Vagina (tissue), 2 donors: Measurements from ENCODE around the gene CCDC122. TPM values are rescaled to one million over a fixed set of nuclear protein-coding genes. Genes with fewer than 3 reads are reported as not detected.
"Not testable (repeated sequence)": the region's sequence is repeated elsewhere in the genome, so short reads cannot be mapped to it uniquely, and the experiment has no call there.

Source experiments
- DNase-seq, 2 donors: peaks; one replicate each; pipeline ENCODE4 v3.0.0-alpha.2; 2017; ENCODE audit errors: extremely low spot score in 2 of 2
- H3K27ac ChIP-seq: fragments of 200-600 bp; sonication (generic); one replicate; pipeline ENCODE4 v1.5.1; 2019
- H3K27me3 ChIP-seq: fragments of 200-600 bp; sonication (generic); one replicate; pipeline ENCODE4 v1.5.1; 2019
- H3K36me3 ChIP-seq, 2 donors: fragments of 200-600 bp; sonication (generic); one replicate each; pipeline ENCODE4 v1.5.1; 2017 to 2019
- H3K4me1 ChIP-seq: fragments of 200-600 bp; sonication (generic); one replicate; pipeline ENCODE4 v1.5.1; 2019
- H3K4me3 ChIP-seq, 2 donors: fragments of 200-600 bp; sonication (generic); 1 replicate in 1 of 2; 2 replicates in 1 of 2; pipeline ENCODE4 v1.5.1; 2016 to 2019
- H3K9me3 ChIP-seq: fragments of 200-600 bp; sonication (generic); one replicate; pipeline ENCODE4 v1.5.1; 2019
- POLR2A ChIP-seq, 2 donors: fragments of 450-650 bp; IDR thresholded peaks; one replicate each; pipeline ENCODE4 v1.6.1; 2017; ENCODE audit warnings: antibody characterized with exemption in 2 of 2, mild to moderate bottlenecking in 2 of 2, moderate library complexity in 2 of 2
- POLR2AphosphoS5 ChIP-seq, 2 donors: sonication (generic); formaldehyde crosslinking; IDR thresholded peaks; one replicate each; pipeline ENCODE4 v1.9.0; 2017; ENCODE audit warnings: antibody characterized with exemption in 2 of 2, mild to moderate bottlenecking in 2 of 2, low read depth in 1 of 2; ENCODE audit not compliant: insufficient read depth in 1 of 2
- intact Hi-C: fragments of 100-400 bp; cut with DNase I; formaldehyde crosslinking; loops from one replicate; pipeline ENCODE4 v1.15.1; 2023
- total RNA-seq: library from RNA; depleted of rRNA; stranded (reverse); fragments of >200 nt; gene quantifications from one replicate; pipeline ENCODE4 v1.2.3, GENCODE V29; 2016
- TF ChIP-seq, protein P1 (sequence below), 3 experiments: fragments of 450-650 bp in 2 of 3; fragments of 200-600 bp in 1 of 3; sonication (generic) in 1 of 3; IDR thresholded peaks; one replicate each; pipeline ENCODE4 v1.5.1; 2017 to 2019; ENCODE audit warnings: antibody characterized with exemption in 3 of 3, mild to moderate bottlenecking in 2 of 3, moderate library complexity in 2 of 3

The CCDC122 gene
- total RNA-seq, 1 donor from 2014 or later, result 4.9 TPM

DNA sequence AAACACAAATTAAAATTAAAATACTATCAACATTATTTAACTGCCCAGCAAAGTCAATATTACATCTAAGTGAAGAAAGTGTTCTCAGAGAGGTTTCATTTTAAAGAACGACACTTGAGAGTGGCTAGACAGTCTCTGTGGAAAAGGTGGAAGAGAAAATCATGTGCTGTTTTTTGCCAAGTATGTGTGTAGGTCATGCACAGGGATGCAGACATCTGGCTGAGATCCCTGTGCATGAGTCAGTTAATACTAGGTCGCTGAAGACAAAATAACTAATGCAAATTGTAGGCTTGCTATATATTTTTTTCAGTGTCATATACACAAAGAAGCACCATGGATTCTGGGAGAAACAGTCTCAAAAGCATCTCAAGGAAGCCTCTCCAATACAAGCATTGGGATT lies 48.5 kb downstream of the CCDC122 start:
- H3K4me3 ChIP-seq, result no peak overlapping the region
- no peak for TF ChIP-seq POLR2AphosphoS5 (IDR thresholded peaks at IDR 0.05; ENCODE audit: insufficient read depth in 1 of 2, low read depth in 1 of 2)
- TF ChIP-seq, protein P1, sequence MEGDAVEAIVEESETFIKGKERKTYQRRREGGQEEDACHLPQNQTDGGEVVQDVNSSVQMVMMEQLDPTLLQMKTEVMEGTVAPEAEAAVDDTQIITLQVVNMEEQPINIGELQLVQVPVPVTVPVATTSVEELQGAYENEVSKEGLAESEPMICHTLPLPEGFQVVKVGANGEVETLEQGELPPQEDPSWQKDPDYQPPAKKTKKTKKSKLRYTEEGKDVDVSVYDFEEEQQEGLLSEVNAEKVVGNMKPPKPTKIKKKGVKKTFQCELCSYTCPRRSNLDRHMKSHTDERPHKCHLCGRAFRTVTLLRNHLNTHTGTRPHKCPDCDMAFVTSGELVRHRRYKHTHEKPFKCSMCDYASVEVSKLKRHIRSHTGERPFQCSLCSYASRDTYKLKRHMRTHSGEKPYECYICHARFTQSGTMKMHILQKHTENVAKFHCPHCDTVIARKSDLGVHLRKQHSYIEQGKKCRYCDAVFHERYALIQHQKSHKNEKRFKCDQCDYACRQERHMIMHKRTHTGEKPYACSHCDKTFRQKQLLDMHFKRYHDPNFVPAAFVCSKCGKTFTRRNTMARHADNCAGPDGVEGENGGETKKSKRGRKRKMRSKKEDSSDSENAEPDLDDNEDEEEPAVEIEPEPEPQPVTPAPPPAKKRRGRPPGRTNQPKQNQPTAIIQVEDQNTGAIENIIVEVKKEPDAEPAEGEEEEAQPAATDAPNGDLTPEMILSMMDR (IDR thresholded peaks at IDR 0.05), result no peak
- no peak for TF ChIP-seq POLR2A (IDR thresholded peaks at IDR 0.05)
- intact Hi-C loops, result no loop called here
- H3K27me3 ChIP-seq, result no peaks in the 10 kb centered on the region
- H3K9me3 ChIP-seq, result no peaks in the 10 kb centered on the region
- no peak for DNase-seq
- no peaks in the 10 kb centered on the region for H3K4me1 ChIP-seq
- H3K27ac ChIP-seq, result no peak overlapping the region
- no peaks in the 10 kb centered on the region for H3K36me3 ChIP-seq

DNA sequence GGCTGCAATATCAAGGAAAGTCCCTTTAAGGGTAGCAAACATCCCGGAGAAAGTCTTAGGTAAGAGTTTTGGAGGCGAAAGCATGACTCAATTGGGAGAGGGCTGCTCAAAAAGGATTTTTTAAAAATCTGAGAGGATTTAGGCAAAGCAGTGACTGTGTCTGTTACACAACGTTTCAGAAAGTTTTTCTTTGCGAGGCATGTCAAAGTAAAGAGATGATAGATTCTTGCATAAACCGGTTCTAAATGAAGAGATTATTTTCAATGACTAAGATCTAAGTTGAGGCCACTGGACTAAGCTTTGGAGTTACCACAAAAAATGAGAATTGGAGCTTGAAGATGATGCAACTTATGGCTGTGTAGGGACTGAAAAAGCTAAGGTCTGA lies 49.1 kb downstream of the CCDC122 start:
- no peak for DNase-seq
- H3K4me3 ChIP-seq, result no peak overlapping the region

DNA sequence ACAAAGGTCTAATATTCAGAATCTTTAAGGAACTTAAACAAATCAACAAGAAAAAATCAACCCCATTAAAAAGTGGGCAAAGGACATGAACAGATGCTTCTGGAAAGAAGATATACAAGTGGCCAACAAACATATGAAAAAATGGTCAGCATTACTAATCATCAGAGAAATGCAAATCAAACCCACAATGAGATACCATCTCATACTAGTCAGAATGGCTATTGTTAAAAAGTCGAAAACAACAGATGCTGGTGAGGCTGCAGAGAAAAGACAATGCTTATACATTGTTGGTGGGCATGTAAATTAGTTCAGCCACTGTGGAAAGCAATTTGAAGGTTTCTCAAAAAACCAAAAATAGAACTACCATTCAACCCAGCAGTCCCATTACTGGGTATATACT lies 54.9 kb downstream of the CCDC122 start:
- H3K36me3 ChIP-seq, H3K9me3 ChIP-seq, H3K4me3 ChIP-seq, H3K27me3 ChIP-seq, intact Hi-C loops, DNase-seq, H3K4me1 ChIP-seq, H3K27ac ChIP-seq: not testable (repeated sequence)

More for the DNA sequence above, 49.1 kb downstream of the CCDC122 start:
- Histone ChIP-seq H3K4me1 (no peaks in the 10 kb centered on the region), H3K27me3 (no peaks in the 10 kb centered on the region), H3K27ac (no peak overlapping the region), H3K36me3 (no peaks in the 10 kb centered on the region), H3K9me3 (no peaks in the 10 kb centered on the region)
- intact Hi-C loops, result no loop called here
- TF ChIP-seq, protein P1 (IDR thresholded peaks at IDR 0.05), result no peak

DNA sequence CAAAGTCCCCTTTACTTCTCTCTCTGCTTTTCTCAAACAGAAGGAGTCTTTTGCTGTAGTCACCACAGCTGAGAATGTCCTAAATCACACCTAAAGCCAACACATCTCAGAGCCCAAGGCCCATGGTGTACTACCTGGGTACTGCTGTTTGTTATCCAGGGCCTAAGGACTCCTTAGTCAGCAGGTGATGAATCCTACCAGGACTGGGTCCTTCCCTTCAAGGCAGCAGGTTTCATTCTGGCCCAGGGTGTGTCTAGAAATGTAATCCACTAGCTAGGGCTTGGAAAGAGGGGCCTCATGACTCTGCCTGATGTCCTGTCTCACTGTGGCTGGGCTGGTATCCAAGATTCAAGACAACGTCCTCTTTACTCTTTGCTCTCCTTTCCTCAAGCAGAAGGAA lies 56.6 kb downstream of the CCDC122 start:
- Histone ChIP-seq H3K27ac (no peak overlapping the region), H3K36me3 (no peaks in the 10 kb centered on the region), H3K4me1 (no peaks in the 10 kb centered on the region), H3K9me3 (no peaks in the 10 kb centered on the region), H3K27me3 (no peaks in the 10 kb centered on the region), H3K4me3 (no peak overlapping the region)
- intact Hi-C loops, result no loop called here
- DNase-seq, result no peak
- TF ChIP-seq, protein P1 (IDR thresholded peaks at IDR 0.05), result no peak
- TF ChIP-seq POLR2AphosphoS5 (IDR thresholded peaks at IDR 0.05; ENCODE audit: insufficient read depth in 1 of 2, low read depth in 1 of 2) (no peak), POLR2A (IDR thresholded peaks at IDR 0.05) (no peak)

DNA sequence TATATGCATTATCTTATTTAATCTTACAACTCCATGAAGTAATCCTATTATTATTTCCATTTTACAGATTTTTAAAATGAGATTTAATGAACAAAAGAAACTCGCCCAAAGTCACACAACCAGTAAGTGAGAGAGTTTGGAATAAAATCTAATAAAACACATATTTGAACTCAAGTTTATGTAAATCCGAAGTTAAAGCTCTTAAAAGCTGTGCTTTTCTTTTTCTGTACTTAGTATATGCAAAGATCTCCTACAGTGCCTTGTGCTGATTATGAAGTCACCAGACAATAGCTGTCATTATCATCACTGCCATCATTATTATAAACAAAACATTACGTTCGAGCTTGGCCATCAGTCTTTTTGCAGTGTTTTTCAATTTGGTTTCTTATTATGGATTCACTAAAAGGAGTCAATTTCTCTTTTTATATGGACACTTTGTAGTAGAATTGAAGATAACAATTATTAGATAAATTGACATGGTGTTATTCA lies 63.1 kb downstream of the CCDC122 start:
- no peaks in the 10 kb centered on the region for H3K9me3 ChIP-seq
- H3K4me1 ChIP-seq, result no peaks in the 10 kb centered on the region
- DNase-seq, result no peak
- TF ChIP-seq POLR2AphosphoS5 (IDR thresholded peaks at IDR 0.05; ENCODE audit: insufficient read depth in 1 of 2, low read depth in 1 of 2), result no peak
- TF ChIP-seq, protein P1 (IDR thresholded peaks at IDR 0.05), result no peak
- no peak for TF ChIP-seq POLR2A (IDR thresholded peaks at IDR 0.05)
- no peak overlapping the region for H3K27ac ChIP-seq
- H3K4me3 ChIP-seq, result no peak overlapping the region
- intact Hi-C loops, result no loop called here
- H3K36me3 ChIP-seq, result no peaks in the 10 kb centered on the region
- H3K27me3 ChIP-seq, result no peaks in the 10 kb centered on the region

DNA sequence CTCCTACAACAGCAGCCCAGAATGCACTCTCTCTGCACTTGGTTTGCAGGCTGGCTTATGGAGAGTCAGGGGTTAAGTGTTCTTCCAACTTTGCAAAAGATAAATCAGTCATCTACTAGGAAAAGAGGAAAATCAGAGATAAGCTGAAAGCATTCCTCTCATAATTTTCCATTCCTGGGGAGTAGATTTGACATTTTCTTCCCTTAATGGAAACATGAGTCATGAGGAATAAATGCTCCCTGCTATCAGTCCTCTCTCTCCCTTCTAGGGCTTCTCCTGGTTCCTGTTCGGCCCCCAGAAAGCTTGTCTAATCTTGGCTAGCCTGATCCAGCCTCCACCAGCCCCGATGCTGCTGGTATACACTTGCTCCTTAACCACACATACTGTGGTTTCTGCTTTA lies 64.3 kb downstream of the CCDC122 start:
- Histone ChIP-seq H3K4me1 (no peaks in the 10 kb centered on the region), H3K27me3 (no peaks in the 10 kb centered on the region), H3K36me3 (no peaks in the 10 kb centered on the region), H3K9me3 (no peaks in the 10 kb centered on the region), H3K4me3 (no peak overlapping the region), H3K27ac (no peak overlapping the region)
- intact Hi-C loops, result no loop called here
- TF ChIP-seq, protein P1 (IDR thresholded peaks at IDR 0.05), result no peak
- TF ChIP-seq POLR2A (IDR thresholded peaks at IDR 0.05), result no peak
- TF ChIP-seq POLR2AphosphoS5 (IDR thresholded peaks at IDR 0.05; ENCODE audit: insufficient read depth in 1 of 2, low read depth in 1 of 2), result no peak
- DNase-seq, result no peak
